HepG2 (cell line): ENCODE data around the gene ZNF524. TPM values are rescaled to one million over a fixed set of nuclear protein-coding genes. Genes with fewer than 3 reads are reported as not detected.
A peak's percentile ranks its signal among the peaks of the same experiment; 100 is the strongest.
"Not testable (repeated sequence)": the region's sequence is repeated elsewhere in the genome, so short reads cannot be mapped to it uniquely, and the experiment has no call there.

Source experiments
- ATAC-seq: fragments of 200-7000 bp; cut with Tn5 transposase; 3 replicates; pipeline ENCODE4 v1.9.1; 2020; ENCODE audit warnings: mild to moderate bottlenecking, moderate library complexity
- BruUV-seq: library from RNA; stranded (reverse); fragments of 400-500 nt; replicated peaks from 2 replicates; lab custom pipeline; 2021; lab: Mats Ljungman, UMichigan
- CTCF ChIA-PET: fragments of 300-600 bp; formaldehyde crosslinking; extraction: SDS; loops from one replicate; lab custom pipeline; 2021; ENCODE audit warnings: low total read pairs, inconsistent platforms, low intra/inter-chr PET ratio; lab: Yijun Ruan, JAX
- POLR2A ChIA-PET: fragments of 350-600 bp; sonication (Branson Sonifier 250); formaldehyde crosslinking; loops from one replicate; lab custom pipeline; 2020; ENCODE audit warnings: antibody characterized with exemption, inconsistent platforms; lab: Yijun Ruan, JAX
- DNase-seq: peaks from one replicate; pipeline ENCODE4 v3.0.0-alpha.2; 2015; ENCODE audit warnings: low spot score
- FAIRE-seq: peaks from 3 replicates; lab custom pipeline; 2011; peaks lifted over from hg19 to GRCh38; lab: Jason Lieb, UNC
- H2AFZ ChIP-seq: one replicate; pipeline ENCODE4 v1.6.1; 2011; ENCODE audit warnings: low read length, inconsistent platforms
- H3K27ac ChIP-seq: fragments of 300-600 bp; 3 replicates; pipeline ENCODE4 v1.8.0; 2011; ENCODE audit warnings: mixed run types, mild to moderate bottlenecking, mixed read lengths, low read length, inconsistent platforms; ENCODE audit not compliant: insufficient read depth; ENCODE audit errors: extremely low read length
- H3K27me3 ChIP-seq, 2 experiments: fragments of 200-600 bp in 1 of 2; 2 replicates in 1 of 2; 3 replicates in 1 of 2; pipeline versions ENCODE4 v1.6.0 to v1.8.0; 2011; ENCODE audit warnings: low read length in 2 of 2, mild to moderate bottlenecking in 2 of 2, moderate library complexity in 2 of 2, inconsistent platforms in 1 of 2; ENCODE audit not compliant: insufficient read depth in 2 of 2, control insufficient read depth in 1 of 2
- H3K36me3 ChIP-seq, 2 experiments: fragments of 200-600 bp in 1 of 2; replicated peaks in 1 of 2; 2 replicates in 1 of 2; 3 replicates in 1 of 2; pipeline versions ENCODE4 v1.5.1 to v1.8.0; 2011; ENCODE audit warnings: low read length in 2 of 2, inconsistent platforms in 1 of 2; ENCODE audit not compliant: insufficient read depth in 2 of 2, control insufficient read depth in 1 of 2
- H3K4me1 ChIP-seq: 2 replicates; pipeline ENCODE4 v1.5.1; 2012; ENCODE audit warnings: low read length, inconsistent platforms; ENCODE audit not compliant: insufficient read depth
- H3K4me2 ChIP-seq: 2 replicates; pipeline ENCODE4 v1.6.0; 2011; ENCODE audit warnings: low read depth, low read length, inconsistent platforms
- H3K4me3 ChIP-seq, 3 experiments: fragments of 200-600 bp in 1 of 3; sonication (generic), shearing (Covaris generic) in 1 of 3; replicated peaks in 1 of 3; 2 replicates each; pipeline ENCODE4 v1.5.1; 2011 to 2016; ENCODE audit warnings: low read length in 3 of 3, inconsistent platforms in 2 of 3, low read depth in 2 of 3, mild to moderate bottlenecking in 2 of 3, control low read depth in 1 of 3, mixed read lengths in 1 of 3; ENCODE audit not compliant: insufficient read depth in 1 of 3
- H3K79me2 ChIP-seq: one replicate; pipeline ENCODE4 v1.6.1; 2011; ENCODE audit warnings: low read length, inconsistent platforms; ENCODE audit not compliant: insufficient read depth
- H3K9ac ChIP-seq: 2 replicates; pipeline ENCODE4 v1.6.0; 2011; ENCODE audit warnings: mild to moderate bottlenecking, low read depth, low read length, inconsistent platforms; ENCODE audit not compliant: insufficient read depth
- H3K9me3 ChIP-seq: 2 replicates; pipeline ENCODE4 v1.5.1; 2012; ENCODE audit warnings: mild to moderate bottlenecking, low read length
- H4K20me1 ChIP-seq: 2 replicates; pipeline ENCODE4 v1.6.0; 2011; ENCODE audit warnings: inconsistent platforms, mild to moderate bottlenecking, low read length, moderate library complexity; ENCODE audit not compliant: insufficient read depth
- MNT ChIP-seq: fragments of 450-650 bp; IDR thresholded peaks from 2 replicates; pipeline ENCODE4 v1.6.1; 2016
- NBN ChIP-seq: fragments of 450-650 bp; conservative IDR thresholded peaks from 2 replicates; pipeline ENCODE4 v1.6.1; 2017
- PHB2 ChIP-seq: fragments of 450-650 bp; IDR thresholded peaks from 2 replicates; pipeline ENCODE4 v1.6.1; 2018; ENCODE audit not compliant: partially characterized antibody
- RARA ChIP-seq: IDR thresholded peaks from 2 replicates; pipeline ENCODE4 v1.6.1; 2016; ENCODE audit warnings: missing genetic modification reagents, missing compliant biosample characterization
- ZNF687 ChIP-seq: sonication (generic); formaldehyde crosslinking; IDR thresholded peaks from 2 replicates; pipeline ENCODE4 v1.5.1; 2020; ENCODE audit warnings: mild to moderate bottlenecking, missing genetic modification reagents, moderate library complexity
- ZNF777 ChIP-seq: sonication (generic); formaldehyde crosslinking; IDR thresholded peaks from 2 replicates; pipeline ENCODE4 v1.4.0; 2020; ENCODE audit warnings: missing genetic modification reagents
- WGBS: methylation state at CpG from one replicate; pipeline ENCODE4 v1.1.6; 2017; ENCODE audit warnings: low lambda C conversion rate; 5-methylcytosine and 5-hydroxymethylcytosine counted together
- in situ Hi-C: cut with HindIII; loops from 2 replicates; pipeline ENCODE4 v1.10.0; 2017; ENCODE audit warnings: low pct_unique_long_range_greater_than_20kb; ENCODE audit not compliant: extremely low pct_ligation_motif_present
- intact Hi-C: fragments of 100-400 bp; cut with micrococcal nuclease; formaldehyde crosslinking; loops from one replicate; pipeline ENCODE4 v1.10.0; 2022; ENCODE audit not compliant: unreplicated experiment
- polyA plus RNA-seq, 8 experiments: library from polyadenylated mRNA; depleted of rRNA in 3 of 8; stranded (reverse) in 7 of 8; unstranded in 1 of 8; fragments of >200 nt; fragmentation: Illumina TruSeq in 4 of 8; extraction: Trizol in 4 of 8; gene quantifications; 2 replicates each; pipeline versions ENCODE4 v1.2.1 to v1.2.3, GENCODE V29; 2011 to 2016; ENCODE audit warnings: low read depth in 4 of 8, missing spikeins in 1 of 8, mixed read lengths in 1 of 8; ENCODE audit not compliant: insufficient read depth in 1 of 8
- total RNA-seq, 5 experiments: library from RNA; depleted of rRNA; stranded (reverse); fragments of >200 nt; fragmentation: Illumina TruSeq; extraction: Trizol; gene quantifications; 2 replicates each; pipeline ENCODE4 v1.2.3, GENCODE V29; 2016; ENCODE audit warnings: low read depth in 1 of 5
- TF ChIP-seq, protein P1 (sequence below): sonication (generic); formaldehyde crosslinking; IDR thresholded peaks from 2 replicates; pipeline ENCODE4 v1.5.0; 2020; ENCODE audit warnings: mild to moderate bottlenecking, missing genetic modification reagents

ZNF524 gene
- total and polyA plus RNA-seq, 2 of the 13 experiments (the other 11 are each of a cell fraction or from before 2014, with no cell fraction given) = 3.2 to 4.6 TPM

GRCh38 chr19:55567708-55568328 lies 32.3 kb upstream of the ZNF524 start:
- Histone ChIP-seq H3K9ac (no peak overlapping the region), H3K4me1 (peaks cover 16% of the 10 kb centered on the region), H4K20me1 (no peaks in the 10 kb centered on the region), H3K4me2 (no peak overlapping the region), H3K27me3 (peaks cover 0 to 5% of the 10 kb centered on the region in 2 experiments; a peak in 2 of 5 replicates), H3K27ac (no peak overlapping the region), H3K4me3 (no peak overlapping the region), H2AFZ (no peak overlapping the region), H3K9me3 (no peaks in the 10 kb centered on the region), H3K36me3 (no peaks in the 10 kb centered on the region), H3K79me2 (no peaks in the 10 kb centered on the region)
- POLR2A ChIA-PET = no interaction called here
- no peak for FAIRE-seq
- in situ Hi-C loops (no loop called here), intact Hi-C loops (no loop called here)
- no peak for DNase-seq
- CTCF ChIA-PET = no interaction called here
- ATAC-seq = no peak
- BruUV-seq = no TSS peak
- TF ChIP-seq RARA (CRISPR knock-in tag) = no peak
- TF ChIP-seq ZNF777 (CRISPR knock-in tag) = no peak
- 0 out of 2 replicates have a peak, but pooled peaks have one; percentile 3 for TF ChIP-seq MNT
- TF ChIP-seq NBN = 0 out of 2 replicates have a peak, but pooled peaks have one; percentile 22
- TF ChIP-seq PHB2 = peak; percentile 16
- TF ChIP-seq ZNF687 (CRISPR knock-in tag) = no peak
- TF ChIP-seq, protein P1, sequence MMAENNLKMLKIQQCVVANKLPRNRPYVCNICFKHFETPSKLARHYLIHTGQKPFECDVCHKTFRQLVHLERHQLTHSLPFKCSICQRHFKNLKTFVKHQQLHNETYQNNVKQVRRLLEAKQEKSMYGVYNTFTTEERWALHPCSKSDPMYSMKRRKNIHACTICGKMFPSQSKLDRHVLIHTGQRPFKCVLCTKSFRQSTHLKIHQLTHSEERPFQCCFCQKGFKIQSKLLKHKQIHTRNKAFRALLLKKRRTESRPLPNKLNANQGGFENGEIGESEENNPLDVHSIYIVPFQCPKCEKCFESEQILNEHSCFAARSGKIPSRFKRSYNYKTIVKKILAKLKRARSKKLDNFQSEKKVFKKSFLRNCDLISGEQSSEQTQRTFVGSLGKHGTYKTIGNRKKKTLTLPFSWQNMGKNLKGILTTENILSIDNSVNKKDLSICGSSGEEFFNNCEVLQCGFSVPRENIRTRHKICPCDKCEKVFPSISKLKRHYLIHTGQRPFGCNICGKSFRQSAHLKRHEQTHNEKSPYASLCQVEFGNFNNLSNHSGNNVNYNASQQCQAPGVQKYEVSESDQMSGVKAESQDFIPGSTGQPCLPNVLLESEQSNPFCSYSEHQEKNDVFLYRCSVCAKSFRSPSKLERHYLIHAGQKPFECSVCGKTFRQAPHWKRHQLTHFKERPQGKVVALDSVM = no peak

GRCh38 chr19:55569477-55569876 lies 30.6 kb upstream of the ZNF524 start:
- DNase-seq, in situ Hi-C loops, CTCF ChIA-PET, H4K20me1 ChIP-seq, FAIRE-seq, H3K4me1 ChIP-seq, H2AFZ ChIP-seq, intact Hi-C loops, H3K9ac ChIP-seq, H3K27me3 ChIP-seq, H3K9me3 ChIP-seq, H3K79me2 ChIP-seq, POLR2A ChIA-PET, H3K36me3 ChIP-seq, H3K4me3 ChIP-seq, BruUV-seq, H3K4me2 ChIP-seq, ATAC-seq, H3K27ac ChIP-seq: not testable (repeated sequence)
- WGBS = 80% methylated on average over 4 of the region's 5 CpGs
